ENCODE data around the gene FNDC8.

- TF ChIP-seq CTCF (IDR thresholded peaks at IDR 0.05) = no peak
- TF ChIP-seq POLR2AphosphoS5 (IDR thresholded peaks at IDR 0.05; ENCODE audit: insufficient read depth in 1 of 2, low read depth in 1 of 2) = no peak
These were observed 8.5 kb downstream of the FNDC8 start for GRCh38 chr17:35129973-35130351.

All from vagina (tissue), 2 donors.